Ishikawa (cell line): ENCODE measurements around the gene SEC31A.

Experiments used
- CEBPB ChIP-seq: IDR thresholded peaks from 2 replicates; pipeline ENCODE4 v1.6.1; 2012
- CREB1 ChIP-seq: IDR thresholded peaks from 2 replicates; pipeline ENCODE4 v1.6.1; 2012; ENCODE audit warnings: low read depth
- EGR1 ChIP-seq: IDR thresholded peaks from 2 replicates; pipeline ENCODE4 v1.6.1; 2012
- EP300 ChIP-seq: IDR thresholded peaks from 2 replicates; pipeline ENCODE4 v1.6.1; 2012; ENCODE audit warnings: borderline replicate concordance
- FOXM1 ChIP-seq: IDR thresholded peaks from 2 replicates; pipeline ENCODE4 v1.6.1; 2012; ENCODE audit warnings: low read depth, borderline replicate concordance
- MAX ChIP-seq: IDR thresholded peaks from 2 replicates; pipeline ENCODE4 v1.6.1; 2012
- NFIC ChIP-seq: IDR thresholded peaks from 2 replicates; pipeline ENCODE4 v1.6.1; 2012
- RAD21 ChIP-seq: IDR thresholded peaks from 2 replicates; pipeline ENCODE4 v1.6.1; 2012; ENCODE audit warnings: low read depth
- TAF1 ChIP-seq: IDR thresholded peaks from 2 replicates; pipeline ENCODE4 v1.6.1; 2012; ENCODE audit warnings: low read depth, mild to moderate bottlenecking
- TCF12 ChIP-seq: IDR thresholded peaks from 2 replicates; pipeline ENCODE4 v1.6.1; 2012; ENCODE audit warnings: low read depth
- TEAD4 ChIP-seq: IDR thresholded peaks from 2 replicates; pipeline ENCODE4 v1.6.1; 2012
- USF1 ChIP-seq: IDR thresholded peaks from 2 replicates; pipeline ENCODE4 v1.6.1; 2012
- YY1 ChIP-seq: IDR thresholded peaks from 2 replicates; pipeline ENCODE4 v1.6.1; 2012; ENCODE audit warnings: low read depth
- ZBTB7A ChIP-seq: IDR thresholded peaks from 2 replicates; pipeline ENCODE4 v1.6.1; 2012; ENCODE audit warnings: low read depth
- TF ChIP-seq, protein P1 (sequence below): IDR thresholded peaks from 2 replicates; pipeline ENCODE4 v1.6.1; 2012; ENCODE audit warnings: low read depth, mild to moderate bottlenecking

SEC31A gene

GRCh38 chr4:82780752-82781231, 110.2 kb downstream of the SEC31A start:
- TF ChIP-seq USF1 (no peak), TCF12 (peak; percentile 100), FOXM1 (peak; percentile 92), CEBPB (peak; percentile 32; the same call in 1 of the 2 replicates), CREB1 (0 out of 2 replicates have a peak, but pooled peaks have one; percentile 43), NFIC (peak; percentile 99), ZBTB7A (peak; percentile 75; the same call in 1 of the 2 replicates), EGR1 (no peak), RAD21 (peak; percentile 55), MAX (peak; percentile 51; the same call in 1 of the 2 replicates), YY1 (no peak; the same call in 1 of the 2 replicates), TAF1 (no peak), EP300 (peak; percentile 96), TEAD4 (peak; percentile 82)
- TF ChIP-seq, protein P1, sequence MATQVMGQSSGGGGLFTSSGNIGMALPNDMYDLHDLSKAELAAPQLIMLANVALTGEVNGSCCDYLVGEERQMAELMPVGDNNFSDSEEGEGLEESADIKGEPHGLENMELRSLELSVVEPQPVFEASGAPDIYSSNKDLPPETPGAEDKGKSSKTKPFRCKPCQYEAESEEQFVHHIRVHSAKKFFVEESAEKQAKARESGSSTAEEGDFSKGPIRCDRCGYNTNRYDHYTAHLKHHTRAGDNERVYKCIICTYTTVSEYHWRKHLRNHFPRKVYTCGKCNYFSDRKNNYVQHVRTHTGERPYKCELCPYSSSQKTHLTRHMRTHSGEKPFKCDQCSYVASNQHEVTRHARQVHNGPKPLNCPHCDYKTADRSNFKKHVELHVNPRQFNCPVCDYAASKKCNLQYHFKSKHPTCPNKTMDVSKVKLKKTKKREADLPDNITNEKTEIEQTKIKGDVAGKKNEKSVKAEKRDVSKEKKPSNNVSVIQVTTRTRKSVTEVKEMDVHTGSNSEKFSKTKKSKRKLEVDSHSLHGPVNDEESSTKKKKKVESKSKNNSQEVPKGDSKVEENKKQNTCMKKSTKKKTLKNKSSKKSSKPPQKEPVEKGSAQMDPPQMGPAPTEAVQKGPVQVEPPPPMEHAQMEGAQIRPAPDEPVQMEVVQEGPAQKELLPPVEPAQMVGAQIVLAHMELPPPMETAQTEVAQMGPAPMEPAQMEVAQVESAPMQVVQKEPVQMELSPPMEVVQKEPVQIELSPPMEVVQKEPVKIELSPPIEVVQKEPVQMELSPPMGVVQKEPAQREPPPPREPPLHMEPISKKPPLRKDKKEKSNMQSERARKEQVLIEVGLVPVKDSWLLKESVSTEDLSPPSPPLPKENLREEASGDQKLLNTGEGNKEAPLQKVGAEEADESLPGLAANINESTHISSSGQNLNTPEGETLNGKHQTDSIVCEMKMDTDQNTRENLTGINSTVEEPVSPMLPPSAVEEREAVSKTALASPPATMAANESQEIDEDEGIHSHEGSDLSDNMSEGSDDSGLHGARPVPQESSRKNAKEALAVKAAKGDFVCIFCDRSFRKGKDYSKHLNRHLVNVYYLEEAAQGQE: no peak

- TF ChIP-seq TCF12 (no peak), ZBTB7A (no peak), USF1 (no peak), TAF1 (no peak), CEBPB (no peak), YY1 (no peak), EP300 (no peak), CREB1 (no peak), MAX (peak; percentile 28; the same call in 1 of the 2 replicates), TEAD4 (peak; percentile 32), RAD21 (no peak), EGR1 (no peak), NFIC (peak; percentile 12; the same call in 1 of the 2 replicates)
- TF ChIP-seq, protein P1: no peak
Observed at GRCh38 chr4:82780170-82780751, 110.7 kb downstream of the SEC31A start.

DNA sequence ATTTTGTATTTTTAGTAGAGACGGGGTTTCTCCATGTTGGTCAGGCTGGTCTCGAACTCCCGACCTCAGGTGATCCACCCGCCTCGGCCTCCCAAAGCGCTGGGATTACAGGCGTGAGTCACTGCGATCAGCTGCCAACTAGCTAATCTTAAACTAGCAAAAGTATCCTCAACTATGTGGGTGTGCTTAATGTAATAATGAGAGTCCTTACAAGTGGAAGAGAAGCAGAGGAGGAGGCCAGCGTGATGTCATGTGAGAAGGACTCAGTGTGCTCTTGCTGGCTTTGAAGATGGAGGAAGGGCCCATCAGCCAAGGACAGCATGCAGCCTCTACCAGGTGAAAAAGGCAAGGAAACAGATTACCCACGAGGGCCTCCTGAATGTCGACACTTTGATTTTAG, 111.9 kb downstream of the SEC31A start:
- no peak for TF ChIP-seq CREB1

DNA sequence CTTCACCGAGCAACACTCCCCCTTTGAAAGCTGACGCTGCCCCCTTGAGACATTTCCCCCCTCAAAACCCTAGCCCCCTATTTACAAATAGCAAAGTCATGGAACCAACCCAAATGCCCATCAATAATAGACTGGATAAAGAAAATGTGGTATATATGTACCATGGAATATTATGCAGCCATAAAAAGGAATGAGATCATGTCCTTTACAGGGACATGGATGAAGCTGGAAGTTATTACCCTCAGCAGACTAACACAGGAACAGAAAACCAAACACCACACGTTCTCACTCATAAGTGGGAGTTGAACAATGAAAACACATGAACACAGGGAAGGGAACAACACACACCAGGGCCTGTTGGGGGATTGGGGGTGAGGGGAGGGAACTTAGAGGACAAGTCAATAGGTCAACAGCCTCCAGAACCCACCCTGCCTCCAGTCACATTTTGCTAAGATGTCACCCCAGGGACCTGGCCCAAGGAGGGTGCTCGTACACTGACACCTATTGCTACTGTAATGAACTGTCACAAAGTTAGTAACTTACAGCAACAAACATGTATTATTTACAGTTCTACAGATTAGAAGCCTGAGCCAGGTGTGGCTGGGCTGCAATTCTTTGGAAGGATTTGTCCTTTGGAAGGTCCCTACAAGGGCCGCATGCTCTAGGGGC, 113.0 kb downstream of the SEC31A start:
- TF ChIP-seq MAX: no peak
- no peak for TF ChIP-seq ZBTB7A
- no peak for TF ChIP-seq RAD21
- TF ChIP-seq FOXM1: no peak
- no peak for TF ChIP-seq USF1
- no peak for TF ChIP-seq CEBPB
- TF ChIP-seq CREB1: no peak
- no peak for TF ChIP-seq NFIC
- no peak for TF ChIP-seq EP300
- TF ChIP-seq, protein P1: no peak
- no peak for TF ChIP-seq YY1
